HepG2 (cell line): ENCODE data around the gene TPM2. TPM values are rescaled to one million over a fixed set of nuclear protein-coding genes. Genes with fewer than 3 reads are reported as not detected.
A peak's percentile ranks its signal among the peaks of the same experiment; 100 is the strongest.

ENCODE experiments used
- CREBL2 ChIP-seq: sonication (generic); formaldehyde crosslinking; IDR thresholded peaks from 2 replicates; pipeline ENCODE4 v1.8.1; 2023; ENCODE audit warnings: missing genetic modification reagents, mild to moderate bottlenecking, borderline replicate concordance
- HINFP ChIP-seq: sonication (generic); formaldehyde crosslinking; IDR thresholded peaks from 2 replicates; pipeline ENCODE4 v1.4.0; 2020; ENCODE audit warnings: low read depth, mild to moderate bottlenecking, missing genetic modification reagents
- MAF1 ChIP-seq: sonication (generic); formaldehyde crosslinking; IDR thresholded peaks from 2 replicates; pipeline ENCODE4 v1.5.0; 2020; ENCODE audit warnings: missing genetic modification reagents, borderline replicate concordance
- MYNN ChIP-seq: sonication (generic); formaldehyde crosslinking; IDR thresholded peaks from 2 replicates; pipeline ENCODE4 v1.4.0; 2020; ENCODE audit warnings: mild to moderate bottlenecking, low read depth, missing genetic modification reagents
- NPAS2 ChIP-seq: sonication (generic); formaldehyde crosslinking; IDR thresholded peaks from 2 replicates; pipeline ENCODE4 v1.8.0; 2022; ENCODE audit warnings: mild to moderate bottlenecking, missing genetic modification reagents, borderline replicate concordance
- POLR2A ChIP-seq, 2 experiments: IDR thresholded peaks; 2 replicates each; pipeline ENCODE4 v1.6.1; 2011; ENCODE audit warnings: low read depth in 2 of 2, low read length in 2 of 2, mild to moderate bottlenecking in 1 of 2, moderate library complexity in 1 of 2; ENCODE audit not compliant: insufficient read depth in 1 of 2
- TFE3 ChIP-seq: IDR thresholded peaks from 2 replicates; pipeline ENCODE4 v1.6.1; 2016
- WIZ ChIP-seq: sonication (generic); formaldehyde crosslinking; IDR thresholded peaks from 2 replicates; pipeline ENCODE4 v1.5.1; 2020; ENCODE audit warnings: mild to moderate bottlenecking, missing genetic modification reagents
- ZBTB7B ChIP-seq: sonication (generic); formaldehyde crosslinking; IDR thresholded peaks from 2 replicates; pipeline ENCODE4 v1.4.0; 2020; ENCODE audit warnings: missing genetic modification reagents
- ZGPAT ChIP-seq: IDR thresholded peaks from 2 replicates; pipeline ENCODE4 v1.6.1; 2016; ENCODE audit warnings: mild to moderate bottlenecking
- ZNF296 ChIP-seq: sonication (generic); formaldehyde crosslinking; conservative IDR thresholded peaks from 2 replicates; pipeline ENCODE4 v1.5.0; 2020; ENCODE audit warnings: mild to moderate bottlenecking, missing genetic modification reagents
- ZNF510 ChIP-seq: sonication (generic); formaldehyde crosslinking; IDR thresholded peaks from 2 replicates; pipeline ENCODE4 v1.4.0; 2020; ENCODE audit warnings: low read depth, mild to moderate bottlenecking, missing genetic modification reagents
- ZNF646 ChIP-seq: sonication (generic); formaldehyde crosslinking; IDR thresholded peaks from 2 replicates; pipeline ENCODE4 v1.9.0; 2021; ENCODE audit warnings: mild to moderate bottlenecking, missing genetic modification reagents
- ZXDC ChIP-seq: sonication (generic); formaldehyde crosslinking; IDR thresholded peaks from 2 replicates; pipeline ENCODE4 v1.5.0; 2020; ENCODE audit warnings: mild to moderate bottlenecking, missing genetic modification reagents
- polyA plus RNA-seq, 8 experiments: library from polyadenylated mRNA; depleted of rRNA in 3 of 8; stranded (reverse) in 7 of 8; unstranded in 1 of 8; fragments of >200 nt; fragmentation: Illumina TruSeq in 4 of 8; extraction: Trizol in 4 of 8; gene quantifications; 2 replicates each; pipeline versions ENCODE4 v1.2.1 to v1.2.3, GENCODE V29; 2011 to 2016; ENCODE audit warnings: low read depth in 4 of 8, missing spikeins in 1 of 8, mixed read lengths in 1 of 8; ENCODE audit not compliant: insufficient read depth in 1 of 8
- total RNA-seq, 5 experiments: library from RNA; depleted of rRNA; stranded (reverse); fragments of >200 nt; fragmentation: Illumina TruSeq; extraction: Trizol; gene quantifications; 2 replicates each; pipeline ENCODE4 v1.2.3, GENCODE V29; 2016; ENCODE audit warnings: low read depth in 1 of 5

TPM2 gene
- total and polyA plus RNA-seq, 2 of the 13 experiments (the other 11 are each of a cell fraction or from before 2014, with no cell fraction given): 3.1 to 10.7 TPM

GRCh38 chr9:35658137-35658967 is 31.4 kb downstream of the TPM2 start, which contains the start of gene CCDC107 (continued):
- TF ChIP-seq ZXDC (CRISPR knock-in tag) (no peak), ZBTB7B (CRISPR knock-in tag) (peak; percentile 100), ZNF296 (CRISPR knock-in tag) (no peak), TFE3 (CRISPR knock-in tag) (no peak; the same call in 1 of the 2 replicates), ZNF510 (CRISPR knock-in tag) (no peak), NPAS2 (CRISPR knock-in tag) (no peak), CREBL2 (CRISPR knock-in tag) (no peak), MYNN (CRISPR knock-in tag) (no peak), WIZ (CRISPR knock-in tag) (no peak), MAF1 (no peak), HINFP (CRISPR knock-in tag) (no peak; the same call in 1 of the 2 replicates), POLR2A (IDR thresholded peaks at IDR 0.05; ENCODE audit: insufficient read depth in 1 of 2, low read depth in 2 of 2, low read length in 2 of 2) (peak in 1 of 2 experiments; percentile 84; a peak in 2 of 4 replicates), ZNF646 (no peak), ZGPAT (peak; percentile 26; the same call in 1 of the 2 replicates)
